ENCODE data around the gene WARS2. TPM values are rescaled to one million over a fixed set of nuclear protein-coding genes. Genes with fewer than 3 reads are reported as not detected.

WARS2 gene
- total RNA-seq, 2 experiments from 2014 or later, result 28.3 to 30.0 TPM

- H3K4me1 Mint-ChIP-seq (ENCODE audit: low read depth), result peaks cover 37% of the 10 kb centered on the region
- CTCF ChIA-PET, result no interaction called here
- H3K27me3 Mint-ChIP-seq (ENCODE audit: low read depth), result peaks cover 87% of the 10 kb centered on the region
- peaks cover 9% of the 10 kb centered on the region for H3K36me3 Mint-ChIP-seq (ENCODE audit: low read depth)
- no peak for DNase-seq
- intact Hi-C loops (cut with micrococcal nuclease), result no loop called here
- no peak overlapping the region for H3K4me3 Mint-ChIP-seq
- peaks cover 8% of the 10 kb centered on the region for H3K9me3 Mint-ChIP-seq
- no peak overlapping the region for H3K27ac Mint-ChIP-seq
These were observed 158.2 kb downstream of the WARS2 start for GRCh38 chr1:118982266-118982665.

DNA sequence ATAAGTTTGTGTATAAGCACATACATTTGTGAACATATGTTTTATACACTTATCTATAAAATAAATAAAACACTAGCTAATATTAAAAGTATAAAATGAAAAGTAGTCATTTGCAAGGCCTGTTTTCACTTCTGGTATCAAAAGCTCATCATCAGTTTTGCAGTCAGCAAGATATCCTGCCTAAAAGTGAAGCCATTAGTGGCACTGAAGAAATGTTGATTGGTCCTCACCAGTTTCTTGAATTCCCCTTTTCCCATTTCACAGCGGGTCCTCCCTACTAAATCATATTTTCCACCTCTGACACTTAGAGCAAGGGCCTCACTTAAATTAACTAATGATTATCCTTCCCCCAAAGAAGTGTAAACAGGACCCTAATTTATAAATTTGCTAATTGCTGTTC lies 159.0 kb downstream of the WARS2 start:
- H3K9me3 Mint-ChIP-seq, result peaks cover 8% of the 10 kb centered on the region
- H3K4me1 Mint-ChIP-seq (ENCODE audit: low read depth), result peaks cover 31% of the 10 kb centered on the region
- DNase-seq, result no peak
- intact Hi-C loops (cut with micrococcal nuclease), result no loop called here
- H3K36me3 Mint-ChIP-seq (ENCODE audit: low read depth), result peaks cover 9% of the 10 kb centered on the region
- peaks cover 82% of the 10 kb centered on the region for H3K27me3 Mint-ChIP-seq (ENCODE audit: low read depth)
- CTCF ChIA-PET, result no interaction called here
- no peak overlapping the region for H3K27ac Mint-ChIP-seq
- H3K4me3 Mint-ChIP-seq, result no peak overlapping the region

Other genes with a start within 250 kb of the WARS2 start
- gene TBX15, start 152.3 kb downstream of the WARS2 start, total RNA-seq, result not detected
- not detected for gene HAO2, start 228.1 kb upstream of the WARS2 start, total RNA-seq

Measured in activated naive CD4-positive, alpha-beta T cell treated with anti-CD3 and anti-CD28 coated beads for 36 hours (primary cell).